Cardiac fibroblast (primary cell): ENCODE data around the gene LAMB1.

Source experiments
- DNase-seq, 2 donors: peaks; one replicate each; pipeline versions ENCODE4 v3.0.0 to v3.0.0-alpha.2; 2010; ENCODE audit warnings: low read depth in 2 of 2
- H3K4me3 ChIP-seq, 2 donors: replicated peaks in 1 of 2; 1 replicate in 1 of 2; 2 replicates in 1 of 2; pipeline ENCODE4 v1.5.1; 2011; ENCODE audit warnings: low read depth in 2 of 2, low read length in 2 of 2, mild to moderate bottlenecking in 2 of 2, moderate library complexity in 1 of 2
- CTCF ChIP-seq: IDR thresholded peaks from one replicate; pipeline ENCODE4 v1.5.1; 2011; ENCODE audit warnings: low read depth, mild to moderate bottlenecking, low read length, inconsistent platforms

LAMB1 gene

GRCh38 chr7:107951172-107951787 lies 51.7 kb downstream of the LAMB1 start:
- H3K4me3 ChIP-seq, result no peak overlapping the region
- no peak for DNase-seq
- no peak for TF ChIP-seq CTCF

- no peak overlapping the region for H3K4me3 ChIP-seq
- TF ChIP-seq CTCF, result no peak
- DNase-seq, result no peak
These were observed 53.5 kb downstream of the LAMB1 start for GRCh38 chr7:107949443-107949935.

DNA sequence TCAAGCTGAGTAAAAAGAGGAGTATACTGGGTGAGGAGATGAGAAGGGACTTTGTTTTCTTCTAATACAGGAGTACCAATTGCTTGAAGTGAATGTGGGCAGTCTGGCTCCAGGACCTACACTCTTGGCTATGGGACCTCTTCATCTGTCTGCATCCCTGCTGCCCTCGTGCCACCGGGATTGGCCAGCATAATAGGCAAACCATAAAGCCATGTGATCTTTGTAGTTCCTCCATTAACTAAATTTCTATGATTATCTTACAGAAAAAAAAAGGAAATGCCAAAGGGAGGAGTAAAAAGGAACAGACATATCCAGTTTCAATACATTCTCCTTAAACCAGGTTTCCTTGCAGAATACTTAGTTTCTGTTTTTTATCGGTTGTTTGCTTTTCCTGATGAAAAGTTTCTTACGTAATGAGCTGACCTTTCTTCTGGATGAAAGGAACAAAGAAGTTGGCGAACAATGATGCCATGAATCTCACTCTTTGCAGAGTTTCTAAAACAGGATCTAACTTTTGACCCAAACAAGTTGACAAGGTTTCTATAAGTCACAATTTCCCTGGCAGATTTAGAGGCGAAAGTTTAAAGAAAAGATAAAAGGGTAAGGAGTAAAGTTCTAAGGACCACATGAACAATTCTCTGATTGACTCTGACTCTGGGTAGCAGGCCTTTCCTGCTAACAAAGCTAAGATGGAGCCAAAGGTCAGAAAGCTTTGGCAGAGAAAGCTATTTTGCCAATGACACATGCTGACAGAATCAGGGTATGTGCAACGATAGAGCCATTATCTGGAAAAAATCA lies 54.1 kb downstream of the LAMB1 start:
- H3K4me3 ChIP-seq, result no peak overlapping the region
- peak; percentile 79 to 92 for DNase-seq
- TF ChIP-seq CTCF, result no peak

DNA sequence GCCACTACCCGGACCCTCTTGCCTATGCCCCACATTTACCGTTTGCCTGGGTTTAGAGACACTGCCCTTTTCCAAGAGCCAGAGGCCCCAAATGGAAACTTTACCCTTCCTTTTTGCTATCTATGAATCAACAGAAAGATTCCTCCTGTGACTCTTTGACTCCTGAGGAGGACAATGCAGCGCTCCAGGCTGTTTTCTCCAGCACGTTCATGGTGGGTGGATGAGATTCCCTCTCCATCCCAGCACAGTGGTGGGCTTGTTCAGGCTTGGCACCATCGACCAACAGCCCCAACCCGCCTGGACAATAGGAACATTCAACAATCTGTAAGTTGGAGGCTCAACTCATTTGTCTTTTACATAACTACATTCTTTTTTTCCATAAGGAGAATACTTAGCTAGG lies 56.1 kb downstream of the LAMB1 start:
- no peak overlapping the region for H3K4me3 ChIP-seq
- no peak for TF ChIP-seq CTCF
- no peak for DNase-seq

- TF ChIP-seq CTCF, result no peak
- H3K4me3 ChIP-seq, result no peak overlapping the region
- peak in 1 of 2 donors; percentile 66 for DNase-seq
These were observed 56.5 kb downstream of the LAMB1 start for GRCh38 chr7:107946451-107946850.

- H3K4me3 ChIP-seq, result no peak overlapping the region
- no peak for DNase-seq
- TF ChIP-seq CTCF, result no peak
These were observed 57.6 kb downstream of the LAMB1 start for GRCh38 chr7:107945332-107945731.
